CD4-positive, alpha-beta T cell (primary cell): ENCODE results near the gene NT5DC1. TPM values are rescaled to one million over a fixed set of nuclear protein-coding genes. Genes with fewer than 3 reads are reported as not detected.

ENCODE experiments used
- ATAC-seq: fragments of 200-7000 bp; cut with Tn5 transposase; one replicate; pipeline ENCODE4 v1.10.0; 2022; ENCODE audit warnings: mild to moderate bottlenecking; ENCODE audit not compliant: poor library complexity
- CTCF ChIA-PET: fragments of 350-600 bp; sonication (Branson Sonifier 250); formaldehyde crosslinking; loops from one replicate; lab custom pipeline; 2021; ENCODE audit warnings: antibody characterized with exemption, inconsistent platforms; lab: Charles Lee
- POLR2A ChIA-PET: fragments of 350-600 bp; sonication (Branson Sonifier 250); formaldehyde crosslinking; loops from one replicate; lab custom pipeline; 2021; ENCODE audit warnings: antibody characterized with exemption, inconsistent platforms; lab: Charles Lee
- DNase-seq, 14 experiments: peaks; one replicate each; pipeline ENCODE4 v3.0.0-alpha.2; 2013 to 2020; ENCODE audit warnings: mixed read lengths in 2 of 14
- H3K27ac ChIP-seq, 2 donors: one replicate each; pipeline versions ENCODE4 v1.5.1 to v1.7.0; 2013; ENCODE audit warnings: low read length in 2 of 2, low read depth in 1 of 2, mild to moderate bottlenecking in 1 of 2
- H3K27me3 ChIP-seq, 2 experiments: 1 replicate in 1 of 2; 2 replicates in 1 of 2; pipeline versions ENCODE4 v1.6.1 to v1.7.0; 2013; ENCODE audit warnings: low read length in 2 of 2, control low read depth in 1 of 2, mild to moderate bottlenecking in 1 of 2, moderate library complexity in 1 of 2; ENCODE audit not compliant: insufficient read depth in 2 of 2, control insufficient read depth in 1 of 2
- H3K36me3 ChIP-seq: one replicate; pipeline ENCODE4 v1.6.1; 2013; ENCODE audit warnings: low read length, control low read depth; ENCODE audit not compliant: insufficient read depth
- H3K4me1 ChIP-seq: one replicate; pipeline ENCODE4 v1.6.1; 2013; ENCODE audit warnings: low read length, control low read depth; ENCODE audit not compliant: insufficient read depth
- H3K4me3 ChIP-seq: one replicate; pipeline ENCODE4 v1.5.1; 2013; ENCODE audit warnings: mild to moderate bottlenecking, low read length, moderate library complexity
- H3K9me3 ChIP-seq, 2 experiments: 1 replicate in 1 of 2; 2 replicates in 1 of 2; pipeline versions ENCODE4 v1.6.1 to v1.7.0; 2013; ENCODE audit warnings: low read length in 2 of 2, mild to moderate bottlenecking in 2 of 2, control low read depth in 1 of 2, moderate library complexity in 1 of 2; ENCODE audit not compliant: control insufficient read depth in 1 of 2, insufficient read depth in 1 of 2
- H3K27ac Mint-ChIP-seq: one replicate; pipeline ENCODE4 v1.8.0; 2020; ENCODE audit warnings: mixed read lengths
- H3K27me3 Mint-ChIP-seq: one replicate; pipeline ENCODE4 v1.8.0; 2021; ENCODE audit warnings: mixed read lengths
- H3K36me3 Mint-ChIP-seq: one replicate; pipeline ENCODE4 v1.8.0; 2021; ENCODE audit warnings: low read depth, mixed read lengths
- H3K4me1 Mint-ChIP-seq: one replicate; pipeline ENCODE4 v1.8.0; 2021; ENCODE audit warnings: low read depth, mixed read lengths
- H3K4me3 Mint-ChIP-seq: one replicate; pipeline ENCODE4 v1.8.0; 2020; ENCODE audit warnings: mild to moderate bottlenecking, mixed read lengths
- H3K9me3 Mint-ChIP-seq: one replicate; pipeline ENCODE4 v1.8.0; 2020; ENCODE audit warnings: mixed read lengths
- CTCF ChIP-seq: fragments of 200-600 bp; IDR thresholded peaks from one replicate; pipeline ENCODE4 v1.8.0; 2022; ENCODE audit warnings: antibody characterized with exemption, mild to moderate bottlenecking
- intact Hi-C, 2 experiments: fragments of 100-400 bp; cut with DNase I in 1 of 2; cut with micrococcal nuclease in 1 of 2; formaldehyde crosslinking; loops; one replicate each; pipeline versions ENCODE4 v1.15.1 to v1.9.0; 2023 to 2025; cut with DNase I, micrococcal nuclease
- total RNA-seq, 174 experiments: library from RNA in 2 of 174; stranded (reverse) in 2 of 174; gene quantifications; one replicate each; pipeline ENCODE4 v1.2.3 and lab custom pipeline; 2021 to 2026

Gene NT5DC1
- total RNA-seq, 2 experiments from 2014 or later = 24.2 to 27.2 TPM

- Mint-ChIP-seq H3K9me3 (no peaks in the 10 kb centered on the region), H3K4me1 (peaks cover 7% of the 10 kb centered on the region), H3K27me3 (no peaks in the 10 kb centered on the region), H3K36me3 (peaks cover 4% of the 10 kb centered on the region), H3K4me3 (no peak overlapping the region), H3K27ac (no peak overlapping the region)
- ATAC-seq = no peak
- Histone ChIP-seq H3K27me3 (no peaks in the 10 kb centered on the region), H3K9me3 (no peaks in the 10 kb centered on the region), H3K4me3 (no peak overlapping the region), H3K27ac (no peak overlapping the region), H3K36me3 (peaks cover 2% of the 10 kb centered on the region), H3K4me1 (no peaks in the 10 kb centered on the region)
- no peak for DNase-seq
- no peak for TF ChIP-seq CTCF
- CTCF ChIA-PET = no interaction called here
- POLR2A ChIA-PET = no interaction called here
- intact Hi-C loops = loop anchor here (5.0 kb wide), 3 partner anchors 58 to 433 kb away; no protein-coding TSS in a partner anchor
Observed at GRCh38 chr6:116214681-116215080, 114.0 kb downstream of the NT5DC1 start.

- CTCF ChIA-PET = no interaction called here
- DNase-seq (no peak), ATAC-seq (no peak)
- Mint-ChIP-seq H3K36me3 (peaks cover 4% of the 10 kb centered on the region), H3K4me1 (peaks cover 7% of the 10 kb centered on the region), H3K27me3 (no peaks in the 10 kb centered on the region), H3K4me3 (no peak overlapping the region), H3K9me3 (no peaks in the 10 kb centered on the region), H3K27ac (no peak overlapping the region)
- intact Hi-C loops = loop anchor here (5.0 kb wide), 3 partner anchors 57 to 432 kb away; no protein-coding TSS in a partner anchor
- Histone ChIP-seq H3K27me3 (no peaks in the 10 kb centered on the region), H3K27ac (no peak overlapping the region), H3K4me1 (no peaks in the 10 kb centered on the region), H3K4me3 (no peak overlapping the region), H3K36me3 (peaks cover 2% of the 10 kb centered on the region), H3K9me3 (no peaks in the 10 kb centered on the region)
- no peak for TF ChIP-seq CTCF
- POLR2A ChIA-PET = no interaction called here
Observed at GRCh38 chr6:116215414-116215813, 114.8 kb downstream of the NT5DC1 start.

- peak in 3 of 14 experiments; percentile 50 to 61 (median 59) for DNase-seq
- H3K27ac ChIP-seq = no peak overlapping the region
- Mint-ChIP-seq H3K27me3 (no peaks in the 10 kb centered on the region), H3K36me3 (peaks cover 16% of the 10 kb centered on the region), H3K27ac (no peak overlapping the region), H3K9me3 (no peaks in the 10 kb centered on the region), H3K4me1 (peaks cover 7% of the 10 kb centered on the region), H3K4me3 (no peak overlapping the region)
- ChIA-PET POLR2A (interaction anchor here (0.6 to 2.9 kb wide), 2 partner anchors 9 to 62 kb away, joined by 3 to 12 read pairs; partner anchors contain the start of gene TSPYL1), CTCF (interaction anchor here (0.7 to 2.0 kb wide), 8 partner anchors 14 to 431 kb away, joined by 3 to 7 read pairs (median 4); partner anchors contain the start of gene TSPYL4)
- TF ChIP-seq CTCF = peak; percentile 64
- peaks cover 13% of the 10 kb centered on the region for H3K36me3 ChIP-seq
- H3K27me3 ChIP-seq = no peaks in the 10 kb centered on the region
- H3K4me1 ChIP-seq = no peaks in the 10 kb centered on the region
- peak; percentile 95 for ATAC-seq
- intact Hi-C loops = loop anchor here (5.0 kb wide), 3 partner anchors 55 to 430 kb away; no protein-coding TSS in a partner anchor
- no peaks in the 10 kb centered on the region for H3K9me3 ChIP-seq
- H3K4me3 ChIP-seq = no peak overlapping the region
Observed at GRCh38 chr6:116217069-116217468, 116.4 kb downstream of the NT5DC1 start.
